Dedifferentiated amniotic fluid mesenchymal stem cell (primary cell): Measurements from ENCODE around the gene UBE2L5.
"Not testable (repeated sequence)": the region's sequence is repeated elsewhere in the genome, so short reads cannot be mapped to it uniquely, and the experiment has no call there.

Experiments used
- DNase-seq: peaks from one replicate; pipeline ENCODE4 v3.0.0-alpha.2; 2016; ENCODE audit errors: extremely low spot score

The UBE2L5 gene

DNA sequence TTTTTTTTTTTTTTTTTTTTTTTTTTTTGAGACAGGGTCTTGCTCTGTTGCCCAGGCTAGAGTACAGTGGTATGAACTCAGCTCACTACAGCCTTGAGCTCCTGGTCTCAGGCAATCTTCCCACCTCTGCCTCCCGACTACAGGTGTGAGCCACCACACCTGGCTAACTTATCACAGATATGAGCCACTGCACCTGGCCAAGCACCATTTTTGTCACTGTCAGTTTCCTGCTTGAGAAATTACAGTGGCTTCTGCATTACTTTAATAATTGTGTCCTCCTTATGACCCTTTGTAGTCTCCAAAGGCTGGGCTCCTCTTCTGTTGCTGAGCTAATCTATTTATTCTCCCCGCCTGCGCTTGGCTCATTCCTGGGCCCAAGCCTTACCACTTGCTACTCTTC is 16.0 kb downstream of the UBE2L5 start:
- no peak for DNase-seq

- no peak for DNase-seq
Observed at GRCh38 chr13:30440910-30441703, 18.8 kb downstream of the UBE2L5 start.

DNA sequence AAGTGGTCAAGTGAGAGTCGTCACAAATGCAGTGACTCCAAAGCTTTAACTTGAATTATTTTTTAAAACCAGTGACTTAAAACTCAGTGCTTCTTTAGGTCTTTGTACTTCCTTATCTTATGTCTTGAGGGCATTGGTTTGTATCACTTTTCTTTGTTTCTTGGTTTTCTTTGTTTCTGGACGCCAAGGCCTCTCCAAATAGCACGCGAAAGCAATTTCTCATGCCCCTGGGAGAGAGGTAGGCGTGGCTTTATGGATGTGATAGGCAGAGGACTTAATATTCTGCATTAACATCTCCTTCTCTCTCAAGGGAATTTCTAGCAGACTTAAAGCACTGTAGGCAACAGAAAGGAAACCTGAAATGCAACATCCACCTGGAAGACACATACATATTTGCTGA is 20.6 kb downstream of the UBE2L5 start:
- no peak for DNase-seq

GRCh38 chr13:30443491-30443890 is 21.2 kb downstream of the UBE2L5 start:
- not testable (repeated sequence) for DNase-seq

- no peak for DNase-seq
Observed at GRCh38 chr13:30443957-30444404, 21.7 kb downstream of the UBE2L5 start.

- DNase-seq = no peak
Observed at GRCh38 chr13:30446126-30446500, 23.8 kb downstream of the UBE2L5 start.

DNA sequence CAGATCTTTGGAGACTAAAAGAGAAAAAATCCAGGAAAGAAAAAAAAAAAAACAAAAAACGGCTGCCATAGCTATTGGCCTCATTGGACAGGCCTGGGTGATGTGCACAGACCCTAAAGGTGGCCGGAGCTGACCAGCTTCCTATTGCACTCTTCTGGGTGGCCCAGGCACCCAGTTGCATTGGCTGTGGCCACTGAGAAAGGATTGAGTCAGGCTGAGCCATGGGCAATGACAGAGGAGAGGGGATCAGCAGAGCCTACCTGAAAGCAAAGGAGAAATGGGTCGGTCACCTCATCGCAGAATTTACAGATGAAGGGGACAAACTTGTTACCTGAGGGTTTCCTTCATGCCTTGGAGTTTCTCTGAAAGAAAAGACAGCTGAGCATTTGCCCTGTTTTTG is 26.1 kb downstream of the UBE2L5 start:
- DNase-seq = no peak

GRCh38 chr13:30450066-30450465 is 27.8 kb downstream of the UBE2L5 start:
- no peak for DNase-seq

DNA sequence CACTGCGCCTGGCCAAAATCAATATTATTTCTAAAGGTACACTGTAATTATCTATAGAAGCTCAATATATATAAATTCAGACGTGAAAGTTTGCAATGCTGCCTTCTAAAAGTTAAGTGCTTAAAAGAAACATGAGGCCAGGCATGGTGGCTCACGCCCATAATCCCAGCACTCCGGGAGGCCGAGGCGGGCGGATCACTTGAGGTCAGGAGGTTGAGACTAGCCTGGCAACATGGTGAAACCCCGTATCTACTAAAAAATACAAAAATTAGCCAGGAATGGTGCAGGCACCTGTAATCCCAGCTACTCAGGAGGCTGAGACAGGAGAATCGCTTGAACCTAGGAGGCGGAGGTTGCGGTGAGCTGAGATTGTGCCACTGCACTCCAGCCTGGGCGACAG is 29.2 kb downstream of the UBE2L5 start:
- not testable (repeated sequence) for DNase-seq

- no peak for DNase-seq
Observed at GRCh38 chr13:30453727-30454126, 31.4 kb downstream of the UBE2L5 start.

DNA sequence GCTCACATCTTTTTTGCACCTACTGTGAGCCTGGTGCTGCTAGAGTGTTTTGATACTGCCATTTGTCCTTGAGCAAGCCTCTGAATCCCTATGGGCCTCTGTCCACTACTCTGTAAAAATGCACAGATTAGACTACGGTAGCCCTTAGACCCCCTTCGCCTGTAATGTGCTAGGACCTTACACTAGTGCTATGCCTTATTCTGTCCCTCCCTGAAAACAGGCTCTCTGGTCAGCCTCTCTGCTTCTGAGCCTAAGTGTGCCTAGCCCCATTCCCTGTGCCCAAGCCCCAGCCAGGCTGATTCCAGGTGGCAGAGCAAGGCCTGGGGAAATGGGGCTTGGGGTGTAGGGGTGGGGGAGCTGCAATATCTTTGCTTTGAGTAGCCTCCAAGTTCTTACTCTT is 32.7 kb downstream of the UBE2L5 start:
- no peak for DNase-seq

DNA sequence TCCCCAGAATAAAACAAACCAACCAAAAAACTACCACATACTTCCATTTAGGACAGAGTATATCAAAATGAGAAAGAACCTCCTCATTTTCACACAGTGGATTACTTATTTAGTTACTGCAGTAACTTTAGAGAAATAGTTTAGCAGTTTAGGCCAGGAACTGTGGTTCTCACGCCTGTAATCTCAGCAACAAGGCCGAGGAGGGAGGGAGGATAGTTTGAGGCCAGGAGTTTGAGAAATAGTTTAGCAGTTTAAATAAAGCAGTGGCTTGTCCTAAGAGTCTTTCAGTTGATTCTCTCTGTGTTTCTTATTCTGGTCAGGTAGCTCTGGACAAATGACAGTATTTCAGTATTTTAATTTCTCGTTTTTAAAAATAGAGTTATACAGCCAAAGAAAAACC is 34.0 kb downstream of the UBE2L5 start:
- DNase-seq = no peak

DNA sequence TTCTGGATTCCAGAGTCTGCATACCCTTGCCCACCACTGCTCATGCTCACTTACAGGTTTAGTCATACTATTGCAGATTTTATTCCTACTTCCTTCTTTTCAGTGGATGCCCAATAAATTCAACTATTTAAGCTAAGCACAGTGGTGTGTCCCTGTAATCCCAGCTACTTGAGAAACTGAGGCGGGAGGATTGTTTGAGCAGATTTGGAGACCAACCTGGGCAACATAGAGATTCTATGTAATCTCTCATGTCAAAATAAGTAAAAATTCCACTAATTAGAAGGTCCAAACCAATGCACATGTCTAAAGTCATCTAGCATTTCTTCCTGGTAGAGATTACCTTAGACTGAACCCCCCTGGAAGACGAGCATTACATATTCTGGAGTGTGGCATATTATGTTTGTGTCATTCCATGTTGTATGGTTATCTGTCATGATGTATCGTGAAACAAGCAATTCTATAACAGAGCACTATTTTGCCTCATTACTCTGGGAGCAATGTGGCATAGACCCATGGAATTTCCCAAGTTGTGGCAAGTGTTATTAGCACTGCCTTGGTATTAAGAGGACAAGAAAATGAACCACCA is 35.1 kb downstream of the UBE2L5 start:
- DNase-seq = no peak

GRCh38 chr13:30461279-30462066 is 39.2 kb downstream of the UBE2L5 start:
- DNase-seq = peak; percentile 20

GRCh38 chr13:30463787-30464495 is 41.6 kb downstream of the UBE2L5 start:
- peak; percentile 25 for DNase-seq

GRCh38 chr13:30464496-30465342 is 42.4 kb downstream of the UBE2L5 start:
- DNase-seq = peak; percentile 61

- no peak for DNase-seq
Observed at GRCh38 chr13:30465343-30465592, 43.0 kb downstream of the UBE2L5 start.

DNA sequence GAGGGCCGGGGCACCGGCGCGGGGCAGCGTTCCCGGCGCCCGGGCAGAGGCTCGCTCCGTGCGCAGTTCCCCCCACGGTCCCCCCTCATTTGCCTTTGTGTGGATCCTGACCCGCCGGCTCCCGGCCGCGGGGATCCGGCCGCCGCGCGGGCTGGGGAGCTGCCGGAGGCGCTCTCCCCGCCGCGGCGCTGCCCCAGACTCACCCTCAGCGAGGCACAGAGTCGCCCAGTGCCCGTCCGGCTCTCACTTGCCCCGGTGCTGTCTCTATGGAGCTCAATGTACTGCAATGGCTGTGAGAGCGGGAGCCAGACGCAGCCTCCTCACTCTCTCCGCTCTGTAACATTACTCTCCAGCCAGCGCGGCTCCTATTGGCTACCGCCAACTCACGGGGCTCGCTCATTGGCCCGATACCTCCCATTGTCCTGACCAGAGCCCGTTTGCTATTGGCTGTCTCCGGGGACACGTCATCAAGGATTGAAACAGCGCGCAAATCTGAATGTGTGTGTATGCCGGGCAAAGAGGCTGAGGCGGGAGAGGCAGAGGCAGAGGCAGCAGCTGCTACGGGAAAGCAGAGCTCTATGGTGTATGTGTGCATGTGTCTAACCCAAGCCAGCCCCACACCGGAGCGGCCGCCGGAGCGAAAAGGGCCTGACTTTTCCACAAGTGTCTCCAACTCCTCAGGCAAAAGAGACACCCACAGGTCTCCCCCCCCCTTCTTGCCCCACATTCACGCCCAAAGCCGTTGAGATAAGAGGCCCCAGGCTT is 43.5 kb downstream of the UBE2L5 start, which contains the start of gene HMGB1:
TSS of gene HMGB1 (minus strand) at position 344 of the 765 bp plus-strand sequence. CDS start 2,256 bp downstream, outside the sequence.
- peak; percentile 99 for DNase-seq

- peak; percentile 19 for DNase-seq
Observed at GRCh38 chr13:30466358-30466714, 44.0 kb downstream of the UBE2L5 start.

DNA sequence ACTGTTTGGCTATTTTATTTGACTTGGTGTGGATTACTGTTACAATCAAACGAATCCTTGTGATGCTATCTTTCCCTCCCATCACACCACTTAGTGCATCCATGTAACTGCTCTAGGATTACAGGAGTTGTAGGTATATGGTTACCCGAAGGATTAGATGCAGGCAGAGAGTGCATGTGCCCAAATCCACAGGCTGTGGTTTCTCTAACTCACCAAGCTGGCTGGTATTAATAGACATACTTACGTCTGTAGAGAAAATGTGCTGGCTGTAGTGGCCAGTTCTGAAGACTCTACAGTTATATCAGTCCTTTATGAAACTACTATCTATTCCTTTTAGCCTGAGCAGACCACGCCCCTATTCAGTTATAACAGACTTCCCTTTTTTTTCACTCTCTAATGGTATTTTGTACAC is 44.6 kb downstream of the UBE2L5 start:
- no peak for DNase-seq

GRCh38 chr13:30473675-30474074 is 51.4 kb downstream of the UBE2L5 start:
- DNase-seq = no peak
